HuH-7.5 (cell line): Measurements from ENCODE around the gene PHF21A.

ENCODE experiments used
- DNase-seq: peaks from one replicate; pipeline ENCODE4 v3.0.0; 2011; ENCODE audit warnings: low spot score

Gene PHF21A

DNA sequence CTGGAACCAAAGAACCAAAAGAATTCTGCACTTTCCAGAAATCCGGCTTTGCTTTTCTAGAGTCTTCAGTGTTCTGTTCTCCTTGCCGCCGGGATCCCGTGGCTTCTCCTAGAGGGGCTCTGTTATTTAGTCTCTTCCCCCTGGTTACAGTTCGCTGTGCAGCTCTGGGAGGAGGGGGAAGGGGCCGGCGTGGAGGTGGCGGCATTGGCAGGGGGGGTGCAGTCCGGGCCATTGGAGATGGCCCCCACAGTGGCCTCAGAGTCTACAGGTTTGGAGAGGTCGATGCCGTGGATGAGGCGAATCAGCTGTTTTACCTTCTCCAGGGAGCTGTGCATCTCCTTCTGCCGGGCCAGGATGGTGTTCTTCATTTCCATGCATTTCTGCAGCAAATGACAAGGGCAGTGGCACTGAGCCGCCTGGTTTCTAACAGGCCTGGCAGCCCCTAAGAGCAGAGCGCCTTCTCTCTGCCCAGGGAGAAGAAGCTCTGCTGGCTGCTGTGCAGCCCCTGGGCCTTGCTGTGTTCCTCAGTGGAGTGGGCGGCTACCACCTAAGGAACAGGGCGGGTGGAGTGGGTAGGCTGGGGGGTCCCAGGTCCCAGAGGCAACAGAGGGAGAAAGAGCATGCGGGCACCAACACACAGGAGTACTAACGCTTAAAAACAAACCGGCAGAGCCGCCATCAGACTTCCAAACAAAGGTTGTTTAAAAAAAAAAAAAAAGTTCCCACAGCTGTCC, 187.2 kb downstream of the PHF21A start:
- no peak for DNase-seq

DNA sequence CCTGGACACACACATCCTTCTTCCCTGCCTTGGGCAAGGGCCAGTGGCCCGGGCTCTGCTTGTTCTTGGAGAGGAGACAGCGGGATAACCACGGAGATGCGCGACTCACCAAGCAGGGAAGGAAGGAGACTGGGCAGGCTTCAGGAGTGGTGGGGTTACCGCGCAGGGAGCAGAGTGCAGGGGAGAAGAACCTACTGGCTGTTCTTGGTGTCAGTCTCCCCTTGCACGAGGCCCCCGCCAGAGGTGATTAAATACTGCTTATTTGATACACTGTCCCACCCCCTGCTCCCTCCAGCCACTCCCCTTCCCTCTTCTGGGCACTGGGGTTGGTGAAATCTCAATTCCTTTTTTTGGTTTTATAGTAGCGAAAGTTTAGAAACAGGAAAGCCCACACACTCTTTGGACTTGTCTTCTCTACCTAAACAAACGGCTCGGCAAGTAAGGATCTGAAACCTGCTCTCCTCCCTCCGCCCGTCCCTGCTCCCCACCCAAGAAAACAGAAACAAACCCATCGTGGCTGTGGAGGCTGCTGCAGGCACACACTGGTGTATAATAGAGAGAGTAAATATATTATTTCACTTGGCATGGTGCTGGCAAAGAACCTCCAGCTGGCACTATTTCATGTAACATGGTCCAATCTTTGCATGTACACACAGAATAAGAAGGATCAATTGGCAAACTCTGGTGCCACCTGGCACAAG, 188.0 kb downstream of the PHF21A start:
- no peak for DNase-seq

DNA sequence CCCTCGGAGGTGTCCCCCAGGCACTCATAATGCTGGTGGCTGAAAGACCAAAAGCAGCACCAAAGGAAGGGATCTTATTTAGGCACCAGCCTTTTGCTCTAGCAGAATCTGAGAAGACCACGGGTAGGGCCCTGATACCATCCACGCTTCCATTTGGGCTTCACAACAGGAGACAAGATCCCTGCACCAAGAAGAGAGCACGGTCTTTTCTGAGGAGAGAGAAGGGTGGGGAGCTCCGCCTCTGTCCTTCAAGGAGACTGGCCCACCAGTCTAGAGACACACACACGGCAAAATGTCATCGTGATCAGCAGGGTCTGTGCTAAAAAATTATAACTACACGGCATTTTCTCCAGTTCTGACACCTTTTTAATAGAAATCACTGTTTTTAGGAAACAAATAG, 189.0 kb downstream of the PHF21A start:
- DNase-seq, result no peak

DNA sequence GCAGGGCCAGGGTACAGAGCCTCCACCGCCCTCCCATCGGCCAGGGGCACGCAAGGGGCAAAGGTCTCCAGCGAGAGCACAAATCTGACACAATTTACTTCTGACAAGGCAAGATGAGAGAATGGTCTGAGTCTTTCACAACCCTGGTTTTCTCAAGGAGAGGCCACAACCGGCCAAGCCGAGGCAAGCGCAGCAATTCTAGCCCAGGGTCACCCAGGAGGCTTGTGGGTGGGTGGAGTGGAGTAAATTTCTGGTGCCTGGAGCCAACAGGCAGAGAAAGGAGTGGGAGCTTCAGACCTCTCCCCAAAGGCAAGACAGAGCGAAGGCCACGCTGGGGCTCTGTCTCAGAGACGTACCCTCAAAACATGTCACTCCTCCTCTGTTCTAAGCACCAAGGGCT, 189.5 kb downstream of the PHF21A start:
- DNase-seq, result no peak

DNA sequence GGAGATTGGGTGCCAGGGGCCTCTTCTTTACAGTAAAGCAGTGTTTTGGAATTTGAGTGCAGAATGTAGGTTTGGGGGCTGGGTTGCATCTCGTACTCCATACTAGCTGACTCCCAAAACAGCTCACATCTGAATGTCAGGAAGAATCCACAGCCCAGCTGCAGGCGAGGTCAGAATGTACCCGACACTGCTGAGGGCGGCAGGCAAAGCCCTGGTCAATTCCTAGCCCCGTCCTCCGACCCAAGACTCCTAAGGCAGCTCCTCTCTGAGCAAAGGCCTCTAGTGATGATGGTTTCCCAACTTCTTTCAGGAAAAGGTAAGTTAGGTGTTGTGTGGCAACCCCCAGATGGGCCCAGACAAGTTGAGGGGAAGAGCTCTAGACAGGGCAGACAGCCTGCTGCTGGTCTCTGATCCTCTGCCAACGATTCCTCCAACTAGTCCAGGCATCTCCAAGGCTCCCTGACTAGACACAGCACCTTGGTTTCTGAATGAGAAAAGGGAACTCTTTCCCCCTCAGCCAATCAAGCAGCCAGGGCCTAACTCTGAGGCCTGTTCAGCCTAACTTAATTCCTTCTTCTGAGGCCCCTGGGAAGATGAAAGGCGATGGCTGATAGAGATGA, 190.2 kb downstream of the PHF21A start:
- no peak for DNase-seq

DNA sequence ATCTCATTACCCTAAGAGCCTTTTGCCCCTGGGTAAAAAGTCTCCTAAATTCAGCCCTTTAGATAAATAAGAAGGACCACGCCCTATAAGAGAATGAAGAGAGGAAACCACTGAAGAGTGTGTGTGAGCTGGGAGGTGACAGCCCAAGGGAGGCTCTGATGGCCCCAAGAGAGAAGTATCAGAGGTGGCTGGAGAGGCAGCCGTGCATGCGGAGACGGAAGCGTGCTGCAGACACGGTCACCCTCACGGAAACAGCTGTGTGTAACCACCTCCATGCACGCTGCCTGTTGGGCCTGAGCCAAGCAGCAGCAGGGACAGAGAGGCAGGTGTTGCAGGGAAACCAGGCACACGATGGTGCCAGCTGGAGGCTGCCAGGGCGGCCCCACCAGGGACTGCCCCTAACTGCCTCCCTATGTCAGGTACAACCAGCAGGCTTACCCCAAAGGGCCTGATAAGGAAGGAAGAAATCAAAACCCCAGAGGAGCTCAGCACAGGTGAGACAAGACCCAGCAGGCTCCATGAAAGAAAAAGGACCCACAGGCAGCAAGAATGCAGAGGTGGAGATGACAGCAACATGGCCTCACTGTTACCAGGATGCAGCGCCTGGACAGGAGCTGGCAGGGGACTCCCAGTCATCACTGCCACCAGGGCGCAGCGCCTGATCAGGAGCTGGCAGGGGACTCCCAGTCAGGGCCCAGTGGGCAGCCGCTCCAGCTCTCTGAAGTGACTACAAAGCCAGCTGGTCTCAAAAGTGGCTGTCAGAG, 191.0 kb downstream of the PHF21A start:
- DNase-seq, result no peak

DNA sequence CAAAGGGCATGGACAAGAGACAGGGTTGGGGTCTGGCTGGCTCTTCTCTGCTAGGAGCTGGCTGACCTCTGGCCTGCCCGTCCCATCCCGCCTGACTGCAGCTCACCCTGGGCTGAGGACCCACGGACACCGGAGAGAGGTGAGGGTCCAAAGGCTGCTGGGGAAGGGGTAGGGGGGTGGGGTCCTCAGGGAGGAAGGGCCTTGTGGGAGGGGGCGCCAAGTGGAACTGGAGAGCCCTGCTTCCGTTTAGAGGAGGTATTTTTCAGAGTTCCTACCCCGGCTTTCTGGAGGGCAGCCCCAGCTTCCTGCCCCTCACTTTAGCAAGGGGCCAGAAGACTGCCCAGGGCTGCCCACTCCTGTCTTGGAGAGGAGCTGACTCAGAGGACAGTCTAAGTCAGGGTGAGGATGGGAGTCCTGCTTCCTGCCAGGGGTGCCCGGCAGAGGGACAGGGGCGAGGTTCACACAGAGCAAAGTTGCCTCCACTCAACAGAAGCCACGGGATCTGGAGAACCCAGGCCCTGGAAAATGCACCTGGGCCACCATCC, 191.7 kb downstream of the PHF21A start:
- DNase-seq, result no peak

DNA sequence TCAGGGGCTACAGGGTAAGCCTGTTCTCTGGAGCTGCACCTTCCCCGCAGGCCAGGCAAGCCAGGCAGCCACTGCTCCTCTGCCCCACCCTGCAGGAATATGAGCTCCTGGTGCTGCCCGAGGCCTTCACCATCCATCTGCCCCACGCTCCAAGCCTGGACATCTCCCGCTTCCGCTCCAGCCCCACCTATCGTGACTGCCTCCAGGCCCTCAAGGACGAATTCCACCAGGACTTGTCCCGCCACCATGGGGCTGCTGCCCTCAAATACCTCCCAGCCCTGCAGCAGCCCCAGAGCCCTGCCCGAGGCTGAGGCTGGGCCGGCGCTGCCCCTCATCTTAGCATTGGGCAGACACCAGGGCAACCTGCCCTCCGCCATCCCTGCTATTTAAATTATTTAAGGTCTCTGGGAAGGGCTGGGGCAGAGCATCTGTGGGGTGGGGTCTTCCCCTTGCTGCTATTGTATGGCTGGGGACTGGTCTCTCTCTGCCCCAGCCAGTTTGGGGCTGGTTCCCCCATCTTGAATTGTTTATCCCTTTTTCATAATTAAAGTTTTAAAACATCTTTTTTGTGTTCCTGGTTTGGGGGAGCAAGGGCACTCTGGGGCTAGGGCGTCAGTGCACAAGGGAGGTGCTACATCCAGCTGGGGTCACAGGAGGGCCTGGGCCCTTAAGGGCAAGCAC, 192.6 kb downstream of the PHF21A start:
- DNase-seq, result no peak

DNA sequence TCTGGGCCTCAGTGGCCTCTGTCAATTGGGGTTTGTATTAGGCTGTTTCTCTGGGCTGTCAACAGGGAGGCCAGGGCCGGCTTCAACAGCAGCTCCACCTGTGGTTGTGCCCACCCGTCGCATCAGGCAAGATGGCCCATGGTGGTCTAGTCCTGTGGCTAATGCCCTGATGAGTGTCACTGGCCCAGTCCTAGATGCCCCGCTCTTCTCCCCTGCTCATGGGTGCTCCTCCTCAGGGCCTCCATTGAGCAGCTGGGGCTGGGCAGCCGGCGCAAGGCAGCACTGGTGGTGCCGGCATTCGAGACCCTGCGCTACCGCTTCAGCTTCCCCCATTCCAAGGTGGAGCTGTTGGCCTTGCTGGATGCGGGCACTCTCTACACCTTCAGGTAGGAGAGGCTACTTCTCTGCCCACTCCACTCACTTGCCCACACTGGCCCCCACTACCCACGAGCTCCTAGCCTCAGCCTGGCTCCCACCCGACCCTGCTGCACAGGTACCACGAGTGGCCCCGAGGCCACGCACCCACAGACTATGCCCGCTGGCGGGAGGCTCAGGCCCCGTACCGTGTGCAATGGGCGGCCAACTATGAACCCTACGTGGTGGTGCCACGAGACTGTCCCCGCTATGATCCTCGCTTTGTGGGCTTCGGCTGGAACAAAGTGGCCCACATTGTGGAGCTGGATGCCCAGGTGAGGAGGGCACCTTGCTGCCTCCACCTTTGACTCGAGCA, 193.4 kb downstream of the PHF21A start:
- DNase-seq, result no peak

DNA sequence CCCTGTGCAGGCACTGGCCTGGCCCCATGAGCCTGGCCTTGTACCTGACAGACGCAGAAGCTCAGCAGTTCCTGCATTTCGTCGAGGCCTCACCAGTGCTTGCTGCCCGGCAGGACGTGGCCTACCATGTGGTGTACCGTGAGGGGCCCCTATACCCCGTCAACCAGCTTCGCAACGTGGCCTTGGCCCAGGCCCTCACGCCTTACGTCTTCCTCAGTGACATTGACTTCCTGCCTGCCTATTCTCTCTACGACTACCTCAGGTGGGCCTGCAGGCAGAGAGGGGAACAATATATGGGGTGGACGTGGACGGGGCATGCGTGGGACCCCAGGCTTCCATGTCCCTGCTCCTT, 193.9 kb downstream of the PHF21A start:
- DNase-seq, result no peak

DNA sequence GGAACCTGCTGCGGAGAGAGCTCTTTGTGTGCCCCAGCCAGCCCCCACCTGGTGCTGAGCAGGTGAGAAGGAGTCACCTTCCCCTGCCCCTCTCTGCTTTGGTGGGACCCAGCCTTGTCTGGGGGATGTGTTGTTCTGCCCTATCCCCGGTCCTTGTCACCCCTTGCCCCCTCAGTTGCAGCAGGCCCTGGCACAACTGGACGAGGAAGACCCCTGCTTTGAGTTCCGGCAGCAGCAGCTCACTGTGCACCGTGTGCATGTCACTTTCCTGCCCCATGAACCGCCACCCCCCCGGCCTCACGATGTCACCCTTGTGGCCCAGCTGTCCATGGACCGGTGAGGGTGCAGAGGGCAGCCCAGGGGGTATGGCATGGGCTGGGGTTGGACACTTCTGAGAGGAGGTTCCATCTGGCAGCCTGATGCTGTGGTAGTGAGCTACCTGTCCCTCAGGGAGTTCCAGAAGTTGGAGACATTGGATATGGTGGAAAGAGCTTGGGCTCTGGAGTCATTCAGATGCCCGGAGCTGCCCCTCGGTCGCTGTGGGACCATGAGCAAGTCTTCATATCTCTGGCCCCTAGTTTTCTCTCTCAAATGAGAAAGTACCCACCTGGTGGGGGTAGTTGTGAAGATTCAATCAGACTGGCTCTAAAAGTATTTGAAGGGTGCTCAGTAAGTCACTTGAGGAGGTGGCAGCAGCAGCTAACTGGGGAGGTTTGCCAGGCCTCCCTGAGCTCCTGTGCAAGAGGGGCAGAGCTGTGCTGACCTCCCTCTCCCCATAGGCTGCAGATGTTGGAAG, 194.5 kb downstream of the PHF21A start:
- no peak for DNase-seq

DNA sequence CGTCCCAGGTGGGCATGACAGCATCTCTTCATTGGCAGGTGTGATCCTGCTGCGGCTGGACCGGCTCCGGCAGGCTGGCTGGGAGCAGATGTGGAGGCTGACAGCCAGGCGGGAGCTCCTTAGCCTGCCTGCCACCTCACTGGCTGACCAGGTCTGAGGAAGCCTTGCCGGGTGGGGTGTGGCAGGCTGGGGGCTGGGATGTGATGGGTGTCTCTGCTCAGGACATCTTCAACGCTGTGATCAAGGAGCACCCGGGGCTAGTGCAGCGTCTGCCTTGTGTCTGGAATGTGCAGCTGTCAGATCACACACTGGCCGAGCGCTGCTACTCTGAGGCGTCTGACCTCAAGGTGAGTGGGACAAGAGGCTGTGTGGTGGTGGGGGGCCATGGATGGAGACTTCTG, 195.3 kb downstream of the PHF21A start:
- no peak for DNase-seq

DNA sequence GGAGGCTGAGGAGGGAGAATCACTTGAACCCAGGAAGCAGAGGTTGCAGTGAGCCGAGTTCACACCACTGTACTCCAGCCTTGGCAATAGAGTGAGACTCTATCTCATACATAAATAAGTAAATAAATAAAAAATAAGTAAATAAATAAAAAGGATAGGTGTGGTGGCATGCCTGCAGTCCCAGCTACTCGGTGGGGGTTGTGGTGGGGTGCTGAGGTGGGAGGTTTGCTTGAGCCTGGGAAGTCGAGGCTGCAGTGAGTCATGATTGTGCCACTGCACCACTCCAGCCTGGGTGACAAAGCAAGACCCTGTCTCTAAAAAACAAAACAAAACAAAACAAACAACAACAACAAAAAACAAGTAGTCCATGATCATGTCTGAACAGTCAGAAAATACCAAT, 195.7 kb downstream of the PHF21A start:
- DNase-seq, result no peak

DNA sequence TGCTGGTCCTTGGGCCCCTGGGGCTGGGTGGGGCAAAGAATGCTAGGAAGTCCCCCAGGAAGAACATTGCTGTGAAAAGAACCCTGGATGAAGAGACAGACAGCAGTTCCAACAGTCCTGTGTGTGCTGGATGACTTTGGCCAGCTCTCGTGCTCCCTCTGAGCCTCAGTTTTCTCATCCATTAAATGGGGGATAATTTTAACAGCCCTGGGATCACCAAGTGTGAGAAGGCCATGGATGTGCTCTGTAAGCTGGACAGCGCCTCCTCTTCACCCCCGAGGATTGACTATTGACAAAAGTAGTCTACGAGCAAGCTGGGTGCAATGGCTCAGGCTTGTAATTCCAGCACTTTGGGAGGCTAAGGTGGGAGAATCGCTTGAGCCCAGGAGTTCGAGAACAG, 196.3 kb downstream of the PHF21A start:
- DNase-seq, result no peak

DNA sequence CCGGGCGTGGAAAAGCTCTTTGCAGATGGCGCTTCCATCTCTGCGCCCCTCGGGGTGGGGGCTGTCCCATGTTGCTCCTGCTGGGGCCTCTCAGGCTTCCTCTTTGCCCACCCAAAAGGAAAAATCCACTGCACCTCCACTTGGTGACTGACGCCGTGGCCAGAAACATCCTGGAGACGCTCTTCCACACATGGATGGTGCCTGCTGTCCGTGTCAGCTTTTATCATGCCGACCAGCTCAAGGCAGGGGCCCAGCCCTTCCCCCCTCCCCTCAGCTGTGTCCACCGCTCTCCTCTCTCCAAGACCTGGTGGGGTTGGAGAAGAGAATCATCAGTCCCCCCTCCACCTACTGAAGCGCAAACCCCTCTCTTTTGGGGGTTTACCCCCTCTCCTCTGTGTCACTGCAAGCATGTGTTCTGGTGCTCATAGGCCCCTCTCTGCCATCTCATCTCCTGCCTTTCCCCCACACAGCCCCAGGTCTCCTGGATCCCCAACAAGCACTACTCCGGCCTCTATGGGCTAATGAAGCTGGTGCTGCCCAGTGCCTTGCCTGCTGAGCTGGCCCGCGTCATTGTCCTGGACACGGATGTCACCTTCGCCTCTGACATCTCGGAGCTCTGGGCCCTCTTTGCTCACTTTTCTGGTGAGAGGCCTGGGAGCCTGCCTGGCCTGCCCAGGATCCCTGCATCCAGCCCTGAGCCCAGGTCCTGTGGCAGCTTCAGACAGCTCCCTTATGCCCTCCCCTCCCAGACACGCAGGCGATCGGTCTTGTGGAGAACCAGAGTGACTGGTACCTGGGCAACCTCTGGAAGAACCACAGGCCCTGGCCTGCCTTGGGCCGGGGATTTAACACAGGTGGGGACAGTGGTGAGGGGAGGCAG, 197.0 kb downstream of the PHF21A start:
- DNase-seq, result no peak

DNA sequence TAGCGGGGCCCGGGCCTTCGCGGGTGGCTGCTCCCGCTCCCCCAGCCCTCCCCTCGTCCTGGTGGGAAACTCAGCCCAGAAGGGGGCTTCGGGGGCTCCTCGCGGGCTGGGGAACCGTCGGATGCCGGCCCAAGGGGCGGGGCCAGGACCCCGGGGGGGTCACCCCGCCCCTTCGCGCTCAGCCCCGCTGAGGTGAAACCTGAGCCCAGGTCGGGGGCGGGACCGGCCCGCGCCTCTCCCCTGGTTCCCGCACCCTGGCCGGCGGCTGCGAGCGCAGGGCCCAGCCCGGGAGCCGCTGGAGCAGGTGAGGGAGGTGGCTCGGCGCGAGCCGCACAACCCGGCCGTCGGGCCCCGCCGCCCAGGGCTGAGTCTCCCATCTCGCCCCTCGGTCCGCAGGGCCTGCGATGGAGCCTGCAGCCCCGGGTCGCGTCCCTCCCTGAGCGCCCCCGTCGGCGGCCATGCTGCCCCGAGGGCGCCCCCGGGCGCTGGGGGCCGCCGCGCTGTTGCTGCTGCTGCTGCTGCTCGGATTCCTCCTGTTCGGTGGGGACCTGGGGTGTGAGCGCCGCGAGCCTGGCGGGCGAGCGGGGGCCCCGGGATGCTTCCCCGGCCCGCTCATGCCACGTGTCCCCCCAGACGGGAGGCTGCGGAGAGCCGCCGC, 198.7 kb downstream of the PHF21A start, which contains the start of gene LARGE2:
Gene LARGE2, plus strand, starts transcription at position 232 of the 658 bp plus-strand sequence. Its CDS starts 227 bp downstream, at position 459.
- peak; percentile 84 for DNase-seq

DNA sequence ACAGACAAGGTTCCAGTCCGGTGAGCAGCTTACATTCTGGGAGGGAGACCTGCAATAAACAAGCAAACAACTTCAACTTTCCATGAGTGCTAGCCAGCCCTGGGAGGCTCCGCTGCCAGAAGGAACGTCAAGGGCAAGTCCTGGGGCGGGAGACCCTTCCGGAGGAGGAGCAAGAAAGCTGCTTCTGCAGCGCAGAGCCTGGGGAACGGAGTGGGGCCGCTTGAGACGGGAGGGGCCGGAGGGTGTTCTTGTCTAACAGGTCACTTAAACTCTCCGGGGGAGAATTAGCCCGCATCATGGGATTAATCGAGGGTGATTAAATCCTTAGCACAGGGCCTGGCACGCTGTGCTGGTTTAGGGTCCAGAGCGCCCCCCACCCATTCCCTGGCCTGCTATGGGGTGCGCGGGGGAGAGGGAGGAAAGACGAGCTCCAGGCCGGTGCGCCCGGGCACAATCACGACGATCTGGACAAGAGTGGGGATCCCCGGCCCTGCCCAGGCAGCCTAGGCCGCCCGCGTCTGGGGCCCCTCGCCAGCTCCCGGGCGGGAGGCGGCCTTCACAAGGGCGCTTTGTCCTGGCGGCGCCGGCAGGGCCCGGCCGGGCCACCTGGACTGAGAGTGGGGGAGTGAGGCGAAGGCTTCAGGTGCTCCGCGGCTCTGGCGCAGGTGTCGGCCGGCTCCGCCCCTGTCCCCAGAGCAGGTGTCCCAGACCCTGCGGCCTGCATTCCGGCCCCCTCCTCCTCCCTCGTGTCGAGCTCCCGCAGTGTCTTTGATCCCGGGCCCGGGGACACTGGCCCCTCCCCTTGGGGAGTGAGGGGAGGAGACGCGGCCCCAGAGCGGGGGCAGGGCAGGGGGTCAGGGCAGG, 199.5 kb downstream of the PHF21A start:
- DNase-seq, result peak; percentile 59
